Lower leg skin (tissue), 3 donors: ENCODE results near the gene CEND1.

Experiments
- POLR2A ChIP-seq, 2 donors: fragments of 450-650 bp; IDR thresholded peaks; one replicate each; pipeline ENCODE4 v1.6.1; 2016 to 2017; ENCODE audit warnings: antibody characterized with exemption in 2 of 2, mild to moderate bottlenecking in 1 of 2, moderate library complexity in 1 of 2
- TF ChIP-seq, protein P1 (sequence below), 3 donors: fragments of 450-650 bp; IDR thresholded peaks; one replicate each; pipeline ENCODE4 v1.5.1; 2016; ENCODE audit warnings: antibody characterized with exemption in 3 of 3, mild to moderate bottlenecking in 3 of 3, moderate library complexity in 2 of 3

DNA sequence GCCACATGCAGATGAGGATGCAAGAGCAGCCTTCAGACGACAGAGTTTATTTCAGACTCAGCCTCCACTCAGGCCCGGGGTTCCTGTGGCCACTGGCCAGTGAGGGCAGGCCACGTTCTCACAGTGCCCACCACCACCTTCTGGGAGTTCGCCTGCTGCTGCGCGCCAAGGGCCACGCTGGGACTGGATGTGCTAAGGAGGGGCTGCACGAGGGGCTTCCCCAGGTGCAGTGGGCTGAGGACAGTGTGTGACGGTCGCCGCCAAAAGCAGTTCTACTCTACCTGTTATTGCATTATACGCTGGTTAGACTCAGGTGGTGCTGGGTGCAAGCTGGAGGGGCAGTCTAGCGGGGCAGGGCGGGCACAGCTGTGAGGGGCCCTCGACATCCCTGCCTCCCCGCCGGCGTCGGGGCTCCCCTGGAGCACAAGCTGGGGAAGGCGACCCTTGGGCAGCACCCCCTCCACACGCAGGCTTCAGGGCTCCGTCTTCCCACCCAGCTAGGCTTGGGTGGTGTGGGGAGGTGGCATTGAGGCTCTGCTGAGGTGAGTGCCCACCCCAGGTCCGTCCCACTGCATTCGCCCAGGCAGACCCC, 2.7 kb downstream of the CEND1 start:
- TF ChIP-seq, protein P1, sequence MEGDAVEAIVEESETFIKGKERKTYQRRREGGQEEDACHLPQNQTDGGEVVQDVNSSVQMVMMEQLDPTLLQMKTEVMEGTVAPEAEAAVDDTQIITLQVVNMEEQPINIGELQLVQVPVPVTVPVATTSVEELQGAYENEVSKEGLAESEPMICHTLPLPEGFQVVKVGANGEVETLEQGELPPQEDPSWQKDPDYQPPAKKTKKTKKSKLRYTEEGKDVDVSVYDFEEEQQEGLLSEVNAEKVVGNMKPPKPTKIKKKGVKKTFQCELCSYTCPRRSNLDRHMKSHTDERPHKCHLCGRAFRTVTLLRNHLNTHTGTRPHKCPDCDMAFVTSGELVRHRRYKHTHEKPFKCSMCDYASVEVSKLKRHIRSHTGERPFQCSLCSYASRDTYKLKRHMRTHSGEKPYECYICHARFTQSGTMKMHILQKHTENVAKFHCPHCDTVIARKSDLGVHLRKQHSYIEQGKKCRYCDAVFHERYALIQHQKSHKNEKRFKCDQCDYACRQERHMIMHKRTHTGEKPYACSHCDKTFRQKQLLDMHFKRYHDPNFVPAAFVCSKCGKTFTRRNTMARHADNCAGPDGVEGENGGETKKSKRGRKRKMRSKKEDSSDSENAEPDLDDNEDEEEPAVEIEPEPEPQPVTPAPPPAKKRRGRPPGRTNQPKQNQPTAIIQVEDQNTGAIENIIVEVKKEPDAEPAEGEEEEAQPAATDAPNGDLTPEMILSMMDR (IDR thresholded peaks at IDR 0.05) = no peak
- TF ChIP-seq POLR2A (IDR thresholded peaks at IDR 0.05) = no peak
